GM12878 (cell line): ENCODE measurements around the gene POLA2. TPM values are rescaled to one million over a fixed set of nuclear protein-coding genes. Genes with fewer than 3 reads are reported as not detected.

Source experiments
- ATF7 ChIP-seq: fragments of 450-650 bp; IDR thresholded peaks from 2 replicates; pipeline ENCODE4 v1.6.1; 2016; ENCODE audit warnings: low read depth, mild to moderate bottlenecking
- BACH1 ChIP-seq: fragments of 450-650 bp; IDR thresholded peaks from 2 replicates; pipeline ENCODE4 v1.6.1; 2017; ENCODE audit warnings: mild to moderate bottlenecking, borderline replicate concordance
- EED ChIP-seq: sonication (generic); IDR thresholded peaks from 2 replicates; pipeline ENCODE4 v1.6.1; 2016; ENCODE audit warnings: antibody characterized with exemption, low read depth
- MEF2B ChIP-seq: fragments of 450-650 bp; IDR thresholded peaks from 2 replicates; pipeline ENCODE4 v1.6.1; 2018; ENCODE audit warnings: mild to moderate bottlenecking, moderate library complexity; ENCODE audit not compliant: partially characterized antibody, poor library complexity, severe bottlenecking
- MTA3 ChIP-seq: IDR thresholded peaks from 2 replicates; pipeline ENCODE4 v1.6.1; 2012; ENCODE audit warnings: low read length, inconsistent platforms, borderline replicate concordance
- MYC ChIP-seq: IDR thresholded peaks from 2 replicates; pipeline ENCODE4 v1.6.1; 2011; ENCODE audit warnings: mild to moderate bottlenecking, low read length, moderate library complexity, inconsistent platforms; ENCODE audit not compliant: insufficient read depth, insufficient replicate concordance, insufficient read length, severe bottlenecking
- NFXL1 ChIP-seq: fragments of 450-650 bp; IDR thresholded peaks from 2 replicates; pipeline ENCODE4 v1.6.1; 2017; ENCODE audit warnings: antibody characterized with exemption, mild to moderate bottlenecking, borderline replicate concordance
- RUNX3 ChIP-seq: IDR thresholded peaks from 2 replicates; pipeline ENCODE4 v1.6.1; 2012; ENCODE audit warnings: low read length, inconsistent platforms
- SRF ChIP-seq, 2 experiments: IDR thresholded peaks; 2 replicates each; pipeline ENCODE4 v1.6.1; 2011; ENCODE audit warnings: low read depth in 2 of 2, low read length in 2 of 2, mild to moderate bottlenecking in 1 of 2, moderate library complexity in 1 of 2
- STAT1 ChIP-seq: fragments of 450-650 bp; conservative IDR thresholded peaks from 2 replicates; pipeline ENCODE4 v1.6.1; 2014; ENCODE audit warnings: antibody characterized with exemption, mild to moderate bottlenecking
- ZNF24 ChIP-seq: fragments of 450-650 bp; IDR thresholded peaks from 2 replicates; pipeline ENCODE4 v1.6.1; 2017; ENCODE audit warnings: antibody characterized with exemption, mild to moderate bottlenecking
- polyA plus RNA-seq, 11 experiments: library from polyadenylated mRNA; depleted of rRNA in 4 of 11; unstranded in 6 of 11; stranded (reverse) in 5 of 11; fragments of >200 nt; fragmentation: Nextera tagmentation in 4 of 11; fragmentation: Illumina TruSeq in 1 of 11; extraction: Ambion mirVana in 4 of 11; extraction: Trizol in 1 of 11; gene quantifications; 1 replicate in 1 of 11; 2 replicates in 10 of 11; pipeline versions ENCODE4 v1.2.1 to v1.2.3, GENCODE V29; 2011 to 2016; ENCODE audit warnings: inconsistent platforms in 2 of 11, missing spikeins in 2 of 11, low read depth in 1 of 11
- total RNA-seq, 4 experiments: library from RNA; depleted of rRNA in 3 of 4; stranded (reverse); fragments of >200 nt in 3 of 4; fragmentation: Illumina TruSeq in 1 of 4; extraction: Trizol in 1 of 4; gene quantifications; 2 replicates each; pipeline versions ENCODE4 v1.2.1 to v1.2.3, GENCODE V29; 2013 to 2021
- TF ChIP-seq, protein P1 (sequence below): fragments of 150-350 bp; IDR thresholded peaks from 2 replicates; pipeline ENCODE4 v1.6.1; 2014; ENCODE audit warnings: mild to moderate bottlenecking, low read depth, low read length
- TF ChIP-seq, protein P2 (sequence below): IDR thresholded peaks from 2 replicates; pipeline ENCODE4 v1.6.1; 2012; ENCODE audit warnings: low read depth, low read length, improper control_type of control experiment
- TF ChIP-seq, protein P3 (sequence below): IDR thresholded peaks from 2 replicates; pipeline ENCODE4 v1.6.1; 2011; ENCODE audit warnings: borderline replicate concordance, low read depth, mild to moderate bottlenecking, moderate library complexity, low read length; ENCODE audit not compliant: insufficient read depth, poor library complexity, severe bottlenecking
- TF ChIP-seq, protein P4 (sequence below): fragments of 450-650 bp; IDR thresholded peaks from 2 replicates; pipeline ENCODE4 v1.6.1; 2017; ENCODE audit warnings: mild to moderate bottlenecking, low read depth, inconsistent platforms; ENCODE audit not compliant: poor library complexity, severe bottlenecking
- TF ChIP-seq, protein P5 (sequence below): fragments of 450-650 bp; IDR thresholded peaks from 2 replicates; pipeline ENCODE4 v1.6.1; 2017; ENCODE audit warnings: low read depth, mild to moderate bottlenecking, moderate library complexity
- TF ChIP-seq, protein P6 (sequence below): fragments of 450-650 bp; formaldehyde crosslinking; IDR thresholded peaks from 2 replicates; pipeline ENCODE4 v1.4.0; 2022; ENCODE audit warnings: mild to moderate bottlenecking, moderate library complexity

POLA2 gene
- total and polyA plus RNA-seq, 10 of the 15 experiments (the other 5 are each of a cell fraction or from before 2014, with no cell fraction given) = 4.2 to 121 (median 56.2) TPM

DNA sequence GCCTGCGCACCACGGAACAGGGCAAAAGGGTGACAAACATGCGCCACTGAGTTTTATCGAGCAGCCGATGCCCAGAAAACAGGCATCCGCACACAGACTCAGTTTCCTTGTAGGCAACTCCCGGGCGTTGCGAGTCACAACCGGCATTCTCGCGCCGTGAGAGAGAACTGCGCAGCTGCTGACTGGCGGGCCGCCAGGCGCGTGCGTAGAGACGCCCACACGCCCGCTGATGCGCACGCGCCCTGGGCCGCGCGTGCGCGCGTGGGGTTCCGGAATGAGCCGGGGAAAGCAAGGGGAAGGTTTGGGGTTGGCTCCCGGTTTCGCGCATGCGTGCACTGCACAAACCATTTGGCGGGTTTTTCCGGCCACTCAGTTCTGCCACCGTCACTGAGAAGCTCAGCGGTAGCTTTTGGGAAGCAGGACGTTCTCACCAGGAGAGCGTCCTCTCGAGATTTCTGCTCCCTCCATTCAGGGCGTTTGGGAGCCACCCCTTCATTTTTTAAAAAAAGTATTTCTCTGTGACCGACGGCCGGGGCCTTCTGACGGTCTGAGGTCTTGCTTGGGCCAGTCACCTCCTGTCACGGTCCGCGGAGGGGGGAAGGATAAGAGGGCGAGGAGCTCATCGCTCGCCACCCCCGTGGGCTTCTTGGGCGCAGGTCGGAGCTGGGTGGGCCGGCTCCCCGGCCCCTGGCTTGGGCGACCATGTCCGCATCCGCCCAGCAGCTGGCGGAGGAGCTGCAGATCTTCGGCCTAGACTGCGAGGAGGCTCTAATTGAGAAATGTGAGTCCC is at the start of gene POLA2 (continued):
- TF ChIP-seq, protein P1, sequence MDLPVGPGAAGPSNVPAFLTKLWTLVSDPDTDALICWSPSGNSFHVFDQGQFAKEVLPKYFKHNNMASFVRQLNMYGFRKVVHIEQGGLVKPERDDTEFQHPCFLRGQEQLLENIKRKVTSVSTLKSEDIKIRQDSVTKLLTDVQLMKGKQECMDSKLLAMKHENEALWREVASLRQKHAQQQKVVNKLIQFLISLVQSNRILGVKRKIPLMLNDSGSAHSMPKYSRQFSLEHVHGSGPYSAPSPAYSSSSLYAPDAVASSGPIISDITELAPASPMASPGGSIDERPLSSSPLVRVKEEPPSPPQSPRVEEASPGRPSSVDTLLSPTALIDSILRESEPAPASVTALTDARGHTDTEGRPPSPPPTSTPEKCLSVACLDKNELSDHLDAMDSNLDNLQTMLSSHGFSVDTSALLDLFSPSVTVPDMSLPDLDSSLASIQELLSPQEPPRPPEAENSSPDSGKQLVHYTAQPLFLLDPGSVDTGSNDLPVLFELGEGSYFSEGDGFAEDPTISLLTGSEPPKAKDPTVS = no peak
- TF ChIP-seq MEF2B (no peak), RUNX3 (no peak), MYC (no peak), ATF7 (no peak), MTA3 (no peak; the same call in 1 of the 2 replicates), BACH1 (0 out of 2 replicates have a peak, but pooled peaks have one; percentile 15), EED (no peak), SRF (IDR thresholded peaks at IDR 0.05; ENCODE audit: low read depth in 2 of 2, low read length in 2 of 2) (no peak), STAT1 (no peak), NFXL1 (no peak), ZNF24 (no peak)
- TF ChIP-seq, protein P2, sequence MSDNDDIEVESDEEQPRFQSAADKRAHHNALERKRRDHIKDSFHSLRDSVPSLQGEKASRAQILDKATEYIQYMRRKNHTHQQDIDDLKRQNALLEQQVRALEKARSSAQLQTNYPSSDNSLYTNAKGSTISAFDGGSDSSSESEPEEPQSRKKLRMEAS = no peak
- TF ChIP-seq, protein P3, sequence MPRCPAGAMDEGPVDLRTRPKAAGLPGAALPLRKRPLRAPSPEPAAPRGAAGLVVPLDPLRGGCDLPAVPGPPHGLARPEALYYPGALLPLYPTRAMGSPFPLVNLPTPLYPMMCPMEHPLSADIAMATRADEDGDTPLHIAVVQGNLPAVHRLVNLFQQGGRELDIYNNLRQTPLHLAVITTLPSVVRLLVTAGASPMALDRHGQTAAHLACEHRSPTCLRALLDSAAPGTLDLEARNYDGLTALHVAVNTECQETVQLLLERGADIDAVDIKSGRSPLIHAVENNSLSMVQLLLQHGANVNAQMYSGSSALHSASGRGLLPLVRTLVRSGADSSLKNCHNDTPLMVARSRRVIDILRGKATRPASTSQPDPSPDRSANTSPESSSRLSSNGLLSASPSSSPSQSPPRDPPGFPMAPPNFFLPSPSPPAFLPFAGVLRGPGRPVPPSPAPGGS = no peak
- TF ChIP-seq, protein P4, sequence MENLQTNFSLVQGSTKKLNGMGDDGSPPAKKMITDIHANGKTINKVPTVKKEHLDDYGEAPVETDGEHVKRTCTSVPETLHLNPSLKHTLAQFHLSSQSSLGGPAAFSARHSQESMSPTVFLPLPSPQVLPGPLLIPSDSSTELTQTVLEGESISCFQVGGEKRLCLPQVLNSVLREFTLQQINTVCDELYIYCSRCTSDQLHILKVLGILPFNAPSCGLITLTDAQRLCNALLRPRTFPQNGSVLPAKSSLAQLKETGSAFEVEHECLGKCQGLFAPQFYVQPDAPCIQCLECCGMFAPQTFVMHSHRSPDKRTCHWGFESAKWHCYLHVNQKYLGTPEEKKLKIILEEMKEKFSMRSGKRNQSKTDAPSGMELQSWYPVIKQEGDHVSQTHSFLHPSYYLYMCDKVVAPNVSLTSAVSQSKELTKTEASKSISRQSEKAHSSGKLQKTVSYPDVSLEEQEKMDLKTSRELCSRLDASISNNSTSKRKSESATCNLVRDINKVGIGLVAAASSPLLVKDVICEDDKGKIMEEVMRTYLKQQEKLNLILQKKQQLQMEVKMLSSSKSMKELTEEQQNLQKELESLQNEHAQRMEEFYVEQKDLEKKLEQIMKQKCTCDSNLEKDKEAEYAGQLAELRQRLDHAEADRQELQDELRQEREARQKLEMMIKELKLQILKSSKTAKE = no peak
- TF ChIP-seq, protein P5, sequence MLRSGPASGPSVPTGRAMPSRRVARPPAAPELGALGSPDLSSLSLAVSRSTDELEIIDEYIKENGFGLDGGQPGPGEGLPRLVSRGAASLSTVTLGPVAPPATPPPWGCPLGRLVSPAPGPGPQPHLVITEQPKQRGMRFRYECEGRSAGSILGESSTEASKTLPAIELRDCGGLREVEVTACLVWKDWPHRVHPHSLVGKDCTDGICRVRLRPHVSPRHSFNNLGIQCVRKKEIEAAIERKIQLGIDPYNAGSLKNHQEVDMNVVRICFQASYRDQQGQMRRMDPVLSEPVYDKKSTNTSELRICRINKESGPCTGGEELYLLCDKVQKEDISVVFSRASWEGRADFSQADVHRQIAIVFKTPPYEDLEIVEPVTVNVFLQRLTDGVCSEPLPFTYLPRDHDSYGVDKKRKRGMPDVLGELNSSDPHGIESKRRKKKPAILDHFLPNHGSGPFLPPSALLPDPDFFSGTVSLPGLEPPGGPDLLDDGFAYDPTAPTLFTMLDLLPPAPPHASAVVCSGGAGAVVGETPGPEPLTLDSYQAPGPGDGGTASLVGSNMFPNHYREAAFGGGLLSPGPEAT = peak; percentile 69
- TF ChIP-seq, protein P6, sequence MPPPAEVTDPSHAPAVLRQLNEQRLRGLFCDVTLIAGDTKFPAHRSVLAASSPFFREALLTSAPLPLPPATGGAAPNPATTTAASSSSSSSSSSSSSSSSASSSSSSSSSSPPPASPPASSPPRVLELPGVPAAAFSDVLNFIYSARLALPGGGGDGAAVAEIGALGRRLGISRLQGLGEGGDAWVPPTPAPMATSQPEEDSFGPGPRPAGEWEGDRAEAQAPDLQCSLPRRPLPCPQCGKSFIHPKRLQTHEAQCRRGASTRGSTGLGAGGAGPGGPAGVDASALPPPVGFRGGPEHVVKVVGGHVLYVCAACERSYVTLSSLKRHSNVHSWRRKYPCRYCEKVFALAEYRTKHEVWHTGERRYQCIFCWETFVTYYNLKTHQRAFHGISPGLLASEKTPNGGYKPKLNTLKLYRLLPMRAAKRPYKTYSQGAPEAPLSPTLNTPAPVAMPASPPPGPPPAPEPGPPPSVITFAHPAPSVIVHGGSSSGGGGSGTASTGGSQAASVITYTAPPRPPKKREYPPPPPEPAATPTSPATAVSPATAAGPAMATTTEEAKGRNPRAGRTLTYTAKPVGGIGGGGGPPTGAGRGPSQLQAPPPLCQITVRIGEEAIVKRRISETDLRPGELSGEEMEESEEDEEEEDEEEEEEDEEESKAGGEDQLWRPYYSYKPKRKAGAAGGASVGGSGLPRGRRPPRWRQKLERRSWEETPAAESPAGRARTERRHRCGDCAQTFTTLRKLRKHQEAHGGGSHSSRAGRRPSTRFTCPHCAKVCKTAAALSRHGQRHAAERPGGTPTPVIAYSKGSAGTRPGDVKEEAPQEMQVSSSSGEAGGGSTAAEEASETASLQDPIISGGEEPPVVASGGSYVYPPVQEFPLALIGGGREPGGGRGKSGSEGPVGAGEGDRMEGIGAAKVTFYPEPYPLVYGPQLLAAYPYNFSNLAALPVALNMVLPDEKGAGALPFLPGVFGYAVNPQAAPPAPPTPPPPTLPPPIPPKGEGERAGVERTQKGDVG (CRISPR knock-in tag) = no peak
